Activated T-cell treated with anti-CD3 and anti-CD28 coated beads for 48 hours (primary cell): ENCODE measurements around the gene COPS7A.

ENCODE experiments used
- DNase-seq: peaks from one replicate; pipeline ENCODE4 v3.0.0-alpha.2; 2020; ENCODE audit warnings: low read depth

Gene COPS7A

GRCh38 chr12:6751767-6752166, 27.9 kb downstream of the COPS7A start:
- DNase-seq, result no peak

DNA sequence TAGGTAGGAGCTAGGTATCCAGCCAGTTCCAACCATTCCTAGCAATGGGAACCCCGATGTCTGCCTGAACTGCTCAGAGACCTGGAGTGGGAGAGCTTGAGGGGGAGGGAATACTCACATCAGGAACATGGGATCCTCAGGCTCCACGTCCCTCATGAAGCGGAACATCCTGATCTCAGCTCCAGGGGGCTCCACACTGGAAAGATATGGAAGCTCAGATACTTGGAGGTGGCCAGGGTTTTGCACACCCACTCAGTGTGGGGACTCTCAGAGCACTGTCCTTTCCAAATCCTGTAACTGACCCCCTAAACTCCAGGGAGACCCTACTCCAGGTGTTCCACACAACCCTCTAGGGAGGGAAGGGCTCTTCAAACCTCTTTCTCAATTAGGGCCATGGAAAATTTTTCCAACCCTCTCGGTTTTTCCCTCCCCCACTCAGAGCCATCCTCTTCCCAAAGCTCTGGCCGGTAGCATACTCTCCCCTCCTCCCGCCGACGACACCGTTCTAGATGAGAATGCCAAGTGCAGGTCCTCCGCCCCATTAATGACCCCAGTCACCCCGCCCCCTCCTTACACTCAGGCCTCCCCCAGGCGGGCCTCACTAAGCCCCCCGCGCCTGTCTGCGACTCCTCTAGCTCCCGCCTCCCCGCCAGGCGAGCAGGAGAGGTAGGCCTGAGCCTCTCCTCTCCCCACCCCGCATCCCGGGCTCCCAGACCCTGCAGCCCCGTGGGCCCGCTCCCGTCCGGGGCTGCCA, 28.5 kb downstream of the COPS7A start:
- no peak for DNase-seq

- peak; percentile 96 for DNase-seq
Measured at GRCh38 chr12:6752921-6753771, 29.3 kb downstream of the COPS7A start, which contains the start of gene MLF2. Gene MLF2 (minus strand): TSS chr12:6753141. CDS start chr12:6752334, 807 bp downstream.

DNA sequence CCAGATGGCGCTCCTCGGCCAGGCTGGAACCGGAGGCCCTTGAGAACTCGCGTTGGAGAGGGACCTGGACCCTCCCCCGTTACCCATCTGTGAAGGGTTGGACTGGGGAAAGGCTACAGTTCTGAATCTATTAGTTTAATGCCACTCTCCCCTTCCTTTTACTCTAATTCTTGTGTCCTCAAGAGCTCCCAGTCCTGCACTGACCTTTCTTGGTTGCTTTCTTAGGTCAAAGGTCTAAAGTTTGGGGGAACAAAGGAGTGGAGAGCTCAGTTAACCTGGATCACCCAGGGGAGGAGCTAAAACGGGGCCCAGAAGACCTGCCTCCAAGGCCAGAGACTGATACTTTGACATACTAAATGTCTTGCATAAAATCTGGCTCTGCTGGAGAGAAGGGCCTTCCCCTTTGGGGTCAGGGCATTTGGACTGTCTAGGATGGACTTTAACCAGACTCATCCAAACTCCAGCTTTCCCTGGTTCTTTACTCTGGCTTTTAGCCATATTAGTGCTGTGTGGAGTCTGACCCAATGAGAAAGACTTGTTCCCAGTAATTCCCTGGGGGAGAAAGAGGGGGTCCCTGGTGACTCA, 30.0 kb downstream of the COPS7A start:
- DNase-seq, result no peak

DNA sequence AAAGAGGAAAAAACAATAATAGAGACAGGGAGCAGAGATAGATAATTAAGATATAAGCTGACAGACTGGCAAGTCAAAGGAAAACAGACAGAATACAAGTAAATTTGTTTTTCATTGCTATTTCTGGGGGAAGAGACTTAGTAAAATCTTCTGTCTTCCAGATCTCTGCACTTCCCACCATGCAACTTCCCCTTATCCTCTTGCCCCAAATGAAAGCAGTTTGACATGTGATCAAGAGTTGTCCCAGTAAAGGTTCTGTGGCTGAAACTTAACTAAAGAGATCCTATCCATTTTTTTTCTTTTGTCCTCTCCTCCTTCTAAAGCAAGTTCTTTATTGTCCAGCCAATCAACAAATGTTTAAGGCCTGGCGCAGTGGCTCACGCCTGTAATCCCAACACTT, 30.6 kb downstream of the COPS7A start:
- no peak for DNase-seq

GRCh38 chr12:6757028-6757690, 33.3 kb downstream of the COPS7A start:
- DNase-seq, result no peak

DNA sequence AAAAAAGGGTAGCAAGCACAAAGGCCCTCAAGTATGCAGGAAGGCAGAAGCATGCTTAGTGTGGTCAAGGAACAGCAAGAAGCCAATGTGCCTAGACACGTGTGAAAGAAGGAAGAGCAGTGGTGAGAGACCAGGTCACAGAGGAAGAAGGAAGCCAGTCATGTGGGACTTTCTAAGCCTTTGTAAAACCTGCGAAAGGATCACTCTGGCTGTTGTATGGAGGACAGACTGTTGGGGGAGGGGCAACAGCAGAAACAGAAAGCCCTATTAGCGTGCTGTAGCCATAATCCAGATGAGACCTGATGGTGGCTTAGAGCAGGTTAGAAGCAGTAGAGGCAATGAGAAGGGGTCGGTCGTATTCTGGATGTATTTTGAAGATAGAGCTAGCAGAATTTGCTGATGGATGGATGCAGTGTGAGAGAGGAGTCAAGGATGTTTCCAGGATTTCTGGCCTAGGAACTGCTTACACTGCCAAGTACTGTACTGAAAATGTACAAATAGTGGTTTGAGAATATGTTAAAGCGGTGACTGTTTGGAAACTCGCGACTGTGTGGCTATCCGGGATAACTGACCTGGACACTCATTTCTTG, 34.8 kb downstream of the COPS7A start:
- no peak for DNase-seq

- no peak for DNase-seq
Measured at GRCh38 chr12:6759741-6760140, 35.9 kb downstream of the COPS7A start.

DNA sequence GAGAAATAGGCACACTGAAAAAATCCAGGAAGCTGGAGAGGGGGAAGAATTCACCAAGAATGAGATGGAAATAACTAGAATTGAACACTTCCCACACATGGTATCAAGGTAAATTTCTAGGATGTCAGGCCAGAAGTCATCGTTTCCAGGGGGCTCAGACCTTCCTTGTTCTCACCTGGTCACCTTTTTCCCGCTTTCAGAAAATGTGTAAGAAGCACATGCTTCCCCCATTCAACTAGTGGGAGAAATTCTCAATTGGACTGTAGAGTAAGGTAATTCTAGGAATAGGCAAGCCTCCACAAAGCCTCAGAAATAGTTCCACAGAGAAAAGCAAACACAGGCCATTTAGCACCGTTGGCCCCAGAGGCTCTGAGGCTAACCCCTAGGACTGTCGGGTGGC, 39.5 kb downstream of the COPS7A start:
- no peak for DNase-seq

- DNase-seq, result peak; percentile 50
Measured at GRCh38 chr12:6764011-6764828, 40.4 kb downstream of the COPS7A start.

DNA sequence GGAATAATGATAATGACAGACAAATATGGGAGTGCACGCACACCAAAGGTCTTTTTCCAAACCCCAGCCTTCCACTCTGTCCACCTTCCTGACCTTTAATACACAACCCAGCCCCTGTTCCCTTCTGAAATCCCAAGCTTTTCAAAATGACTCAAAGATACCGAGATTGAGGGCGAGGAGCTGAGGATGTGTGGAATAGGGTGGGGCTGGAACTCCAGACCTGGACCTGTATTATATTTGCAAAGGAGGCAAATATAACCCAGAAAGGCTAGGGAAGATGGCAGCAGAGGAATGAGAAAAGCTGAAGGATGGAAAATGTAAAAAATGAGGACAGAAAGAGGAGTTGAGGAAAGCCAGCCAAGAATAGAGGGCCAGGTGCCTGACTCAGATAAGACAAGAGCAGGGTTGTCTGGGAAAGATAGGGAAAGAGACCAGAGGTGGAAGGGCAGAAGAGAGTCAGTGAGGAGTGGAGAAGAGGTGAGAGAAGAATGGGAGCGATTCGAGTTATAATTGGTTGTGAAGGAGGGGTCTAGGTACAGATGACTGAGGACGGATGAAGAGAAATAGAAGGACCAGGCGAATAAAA, 41.3 kb downstream of the COPS7A start:
- DNase-seq, result no peak

DNA sequence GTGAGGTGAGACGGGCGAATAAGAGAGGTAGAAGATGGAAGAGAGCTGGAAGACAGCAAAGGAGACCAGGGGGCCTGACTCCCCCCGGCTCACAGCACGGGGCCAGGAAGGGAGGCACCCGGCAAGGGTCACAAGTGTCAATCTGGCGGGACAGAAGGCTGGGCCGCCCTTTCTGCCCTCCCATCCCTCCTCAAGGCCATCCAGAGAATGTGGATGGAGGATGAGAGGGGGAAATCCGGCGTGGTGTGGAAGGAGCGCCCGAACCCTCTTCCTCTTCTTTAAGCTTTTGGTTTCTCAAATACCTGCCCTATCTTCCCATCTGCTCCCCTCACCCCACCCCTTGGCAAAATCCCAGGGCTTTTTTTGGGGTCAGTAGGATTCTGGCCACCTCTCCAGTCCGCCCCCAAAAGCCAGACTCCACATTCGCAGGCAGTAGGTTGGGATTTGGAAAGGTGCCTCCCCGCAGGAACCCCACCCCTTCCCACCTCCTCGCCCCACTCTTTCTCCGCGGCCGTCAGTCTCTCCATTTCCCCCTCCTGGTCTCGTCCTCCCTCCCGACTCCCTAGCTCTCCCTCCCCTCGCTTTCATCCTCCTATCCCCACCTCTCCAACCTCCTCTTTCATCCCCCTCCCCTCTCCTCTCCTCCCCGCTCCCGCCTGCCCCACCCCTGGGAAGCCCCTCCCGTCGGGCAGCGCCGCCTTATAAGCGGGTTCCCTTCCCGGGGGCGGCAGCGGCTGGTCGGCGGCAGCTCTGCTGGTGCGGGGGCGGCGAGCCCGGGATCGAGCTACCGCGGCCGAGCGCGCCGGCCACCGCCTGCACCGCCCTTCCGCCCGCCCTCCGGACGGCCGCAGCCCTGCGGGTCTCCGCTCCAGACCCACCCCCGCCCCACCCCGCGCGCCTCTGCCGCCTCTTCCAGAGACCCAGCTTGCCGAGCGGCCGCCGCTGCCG, 42.1 kb downstream of the COPS7A start, which contains the start of gene PTMS:
Gene PTMS (plus strand): TSS at position 730 of the 948 bp plus-strand sequence. CDS start 343 bp downstream, outside the sequence.
- DNase-seq, result no peak

DNA sequence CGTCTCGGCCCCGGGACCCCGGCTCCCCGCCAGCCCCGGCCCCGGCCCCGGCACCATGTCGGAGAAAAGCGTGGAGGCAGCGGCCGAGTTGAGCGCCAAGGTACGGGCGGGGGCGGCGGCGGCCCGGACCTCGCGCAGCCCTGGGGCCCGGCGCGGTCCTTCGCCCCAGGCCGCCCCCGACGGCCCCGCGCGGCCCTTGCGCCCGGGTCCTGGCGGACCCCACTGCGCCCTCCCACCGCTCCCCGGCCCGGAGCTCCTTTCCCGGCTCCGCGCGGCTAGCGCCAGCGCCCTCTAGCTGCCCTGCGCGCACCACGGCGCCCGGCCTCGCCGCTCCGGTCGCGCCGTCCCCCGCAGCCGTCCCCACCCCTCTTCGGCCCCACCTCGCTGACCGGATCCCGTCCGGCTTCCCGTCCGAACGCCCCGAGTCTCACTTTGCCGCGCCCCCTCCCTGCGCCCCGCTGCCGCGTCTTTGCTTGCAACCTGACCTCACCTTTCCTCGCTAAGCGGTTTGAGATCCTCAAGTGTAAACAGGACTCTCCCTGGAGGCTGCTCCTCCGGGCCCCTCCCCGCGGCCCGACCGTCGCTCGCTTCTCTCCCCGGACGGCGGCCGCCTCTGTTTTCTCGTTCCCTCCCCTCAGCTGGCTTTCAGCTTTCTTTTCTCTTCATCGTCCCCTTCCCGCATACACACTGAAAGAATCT, 43.0 kb downstream of the COPS7A start:
- DNase-seq, result peak; percentile 52

DNA sequence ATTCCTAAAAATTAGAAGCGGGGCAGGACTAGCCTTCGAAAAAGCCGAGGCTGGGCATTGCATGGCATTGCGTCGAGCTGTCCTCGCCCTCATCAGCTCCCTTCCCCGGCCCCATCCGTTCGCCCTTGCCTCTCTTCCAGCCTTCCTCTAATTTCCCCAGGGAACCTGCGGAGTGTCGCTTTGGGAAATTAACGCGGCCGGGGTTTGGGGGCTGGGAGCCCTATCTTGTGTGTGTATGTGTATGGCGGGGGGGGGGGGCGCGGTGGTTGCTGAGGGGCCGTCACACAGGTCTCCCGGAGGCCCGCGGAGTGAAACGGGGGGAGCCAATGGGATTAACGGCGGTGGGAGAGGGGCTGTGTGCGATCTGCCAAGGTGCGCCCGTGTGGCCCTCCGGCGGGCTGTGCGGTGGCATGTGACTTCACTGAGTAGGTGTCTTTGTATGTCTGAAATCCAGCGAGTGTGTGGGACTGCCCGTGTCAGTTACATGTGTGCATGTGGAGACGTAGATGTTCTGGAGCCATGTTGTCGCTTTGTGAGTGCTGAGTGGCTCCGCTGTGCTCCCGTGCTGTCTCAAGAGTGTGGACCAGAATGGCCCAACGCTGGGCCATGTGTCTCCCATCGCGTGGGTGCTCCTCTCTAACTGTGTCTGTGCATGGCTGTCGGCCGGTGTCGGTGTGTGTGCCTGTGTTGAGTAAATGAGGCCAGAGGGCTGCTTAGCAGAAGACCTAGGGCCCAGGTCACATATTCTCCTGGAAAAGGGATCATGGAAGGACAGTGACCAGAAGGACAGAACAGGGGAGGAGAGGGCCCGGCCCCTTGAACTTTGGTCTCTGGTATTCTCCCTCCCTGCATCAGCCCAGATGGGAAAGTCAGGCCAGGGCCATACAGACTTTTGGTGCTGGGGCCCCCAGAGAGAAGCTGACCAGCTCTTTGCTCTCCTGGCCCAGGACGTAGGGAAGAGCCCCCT, 43.8 kb downstream of the COPS7A start:
- DNase-seq, result no peak

- DNase-seq, result no peak
Measured at GRCh38 chr12:6768437-6768914, 44.6 kb downstream of the COPS7A start.

- DNase-seq, result no peak
Measured at GRCh38 chr12:6768990-6769389, 45.1 kb downstream of the COPS7A start.

- no peak for DNase-seq
Measured at GRCh38 chr12:6769666-6770065, 45.8 kb downstream of the COPS7A start.
